Heart right ventricle (tissue), 16 donors: ENCODE measurements around the gene POU4F1. TPM values are rescaled to one million over a fixed set of nuclear protein-coding genes. Genes with fewer than 3 reads are reported as not detected.
A peak's percentile ranks its signal among the peaks of the same experiment; 100 is the strongest.

Experiments used
- ATAC-seq, 8 donors: fragments of 200-7000 bp; cut with Tn5 transposase; one replicate each; pipeline ENCODE4 v1.9.1; 2020; ENCODE audit warnings: mild to moderate bottlenecking in 8 of 8, moderate library complexity in 8 of 8, moderate number of reproducible peaks in 1 of 8
- DNase-seq, 2 donors: peaks; one replicate each; pipeline ENCODE4 v3.0.0-alpha.2; 2020
- H3K27ac ChIP-seq, 10 donors: fragments of 200-600 bp; sonication (generic) in 2 of 10; one replicate each; pipeline versions ENCODE4 v1.5.0 to v1.8.0; 2020 to 2022; ENCODE audit warnings: mild to moderate bottlenecking in 3 of 10
- H3K27me3 ChIP-seq, 7 donors: fragments of 200-600 bp; one replicate each; pipeline ENCODE4 v1.8.0; 2021 to 2022; ENCODE audit warnings: mild to moderate bottlenecking in 2 of 7
- H3K36me3 ChIP-seq, 9 donors: fragments of 200-600 bp; sonication (generic) in 1 of 9; one replicate each; pipeline versions ENCODE4 v1.5.0 to v1.8.0; 2020 to 2022; ENCODE audit warnings: mild to moderate bottlenecking in 2 of 9
- H3K4me1 ChIP-seq, 9 donors: fragments of 200-600 bp; sonication (generic) in 1 of 9; one replicate each; pipeline versions ENCODE4 v1.5.0 to v1.8.0; 2020 to 2022; ENCODE audit warnings: mild to moderate bottlenecking in 4 of 9
- H3K4me3 ChIP-seq, 10 donors: fragments of 200-600 bp; sonication (generic) in 2 of 10; one replicate each; pipeline versions ENCODE4 v1.5.0 to v1.8.0; 2020 to 2022; ENCODE audit warnings: mild to moderate bottlenecking in 7 of 10, moderate library complexity in 2 of 10
- H3K9me3 ChIP-seq, 11 donors: fragments of 200-600 bp in 10 of 11; sonication (generic) in 2 of 11; one replicate each; pipeline versions ENCODE4 v1.5.0 to v1.8.0; 2013 to 2022; ENCODE audit warnings: mild to moderate bottlenecking in 2 of 11, control low read depth in 1 of 11, moderate library complexity in 1 of 11
- WGBS, 2 donors: extraction: QIAGEN DNeasy Blood & Tissue Kit; methylation state at CpG; one replicate each; pipeline ENCODE4 v1.1.7; 2013; ENCODE audit warnings: inconsistent platforms in 1 of 2; 5-methylcytosine and 5-hydroxymethylcytosine counted together
- intact Hi-C, 10 donors: fragments of 100-400 bp; cut with DNase I; formaldehyde crosslinking; loops; one replicate each; pipeline versions ENCODE4 v1.11.1 to v1.14.2; 2022
- polyA plus RNA-seq, 2 donors: library from polyadenylated mRNA; stranded (reverse); fragments of 200-250 nt; gene quantifications; one replicate each; pipeline ENCODE4 v1.2.3, GENCODE V29; 2013
- total RNA-seq, 10 donors: library from RNA; stranded (reverse); fragmentation: NEBNext Ultra II Directional in 3 of 10; extraction: Animal tissue kit (Norgen Biotek cat#: 25700) in 3 of 10; gene quantifications; one replicate each; pipeline versions ENCODE4 v1.2.1 to v1.2.4, GENCODE V29; 2021 to 2023
- TF ChIP-seq, protein P1 (sequence below), 9 donors: fragments of 200-600 bp; sonication (generic) in 2 of 9; IDR thresholded peaks; one replicate each; pipeline versions ENCODE4 v1.5.0 to v1.8.0; 2021 to 2022; ENCODE audit warnings: antibody characterized with exemption in 9 of 9, mild to moderate bottlenecking in 5 of 9, moderate library complexity in 1 of 9
- donor health status: Arrhythmogenic right ventricular cardiomyopathy.
- donor health status: ischemic (EF 13 %, LVEDD 7.1; RV severe dilation, severe dysfunction).
- donor health status: healthy with polysubstance abuse.
- donor health status: DM: no; HTN: yes; CAD: no.
- donor health status: DM: no; HTN: no; CAD: no.
- donor health status: ischemic (EF 25% LVEDD 6.9; RV normal size, moderate dysfunction).
- donor health status: ischemic (EF 25% LVEDD 5.7; RV mildly dilated, moderate dysfunction).
- donor health status: healthy.
- donor health status: DM: yes; HTN: yes; CAD: no.
- donor health status: Ischemic cardiomyopathy.
- donor health status: ischemic (EF 35%, LVEDD 5.7; RV mildly dilated, moderate dysfunction).
- donor health status: nonischemic (EF 11% LVEDD 7.7; RV severe dilation, severe dysfunction).
- donor health status: DM: yes; HTN: yes; CAD: no.
- donor health status: PGD.
- donor health status: ischemic (EF 29% LVEDD 5.4; RV normal size, mild dysfunction).
- donor health status: nonischemic (EF 23%, LVEDD 6.1; RV moderate dilation, normal function).

Gene POU4F1
- total and polyA plus RNA-seq, 12 donors, result 0.01 to 0.09 TPM; not detected in 10

DNA sequence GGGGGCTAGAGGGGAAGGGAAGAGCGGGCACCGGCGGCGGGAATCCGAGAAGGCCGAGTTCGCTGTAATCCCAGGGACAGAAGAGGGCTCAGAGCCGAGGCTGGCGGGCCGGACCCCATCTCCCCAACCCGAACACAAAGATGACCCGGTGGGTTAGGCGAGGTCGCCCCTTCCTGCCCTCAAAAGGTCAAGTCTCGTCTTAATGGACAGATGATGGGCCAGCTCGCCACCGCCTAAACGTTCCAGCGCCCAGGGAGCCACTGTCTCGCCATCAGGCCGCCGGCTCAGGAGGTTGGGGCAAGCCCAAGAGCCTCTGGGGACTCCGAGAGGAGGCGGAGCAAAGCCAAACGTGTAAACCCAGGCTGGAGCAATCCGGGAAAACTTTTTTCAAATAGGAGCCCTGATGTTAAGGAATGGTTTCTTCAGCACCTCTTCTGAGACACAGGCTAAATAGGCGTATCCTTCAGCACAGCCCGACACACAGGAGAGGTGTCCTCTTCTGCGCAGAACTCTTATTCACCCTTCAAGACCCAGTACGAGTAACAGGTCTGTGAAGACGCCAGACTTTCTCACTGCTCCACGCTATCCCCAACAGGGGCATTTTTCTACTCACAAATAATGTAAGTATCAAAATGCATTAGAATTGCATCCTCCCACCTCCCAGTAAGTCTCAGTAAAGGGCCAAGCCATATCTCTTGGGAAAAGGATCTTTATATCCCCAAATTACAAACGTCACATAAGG is 6.3 kb upstream of the POU4F1 start:
- WGBS, 2 donors, result 22 to 26% methylated on average over 33 of the region's 33 CpGs

GRCh38 chr13:78608688-78609463 is 5.5 kb upstream of the POU4F1 start:
- Histone ChIP-seq H3K9me3 (no peaks in the 10 kb centered on the region), H3K27ac (no peak overlapping the region), H3K36me3 (peaks cover 0 to 5% (median 0%) of the 10 kb centered on the region in 9 donors), H3K4me3 (peak overlapping the region; percentile 31 to 62 (median 54)), H3K4me1 (peaks cover 4 to 37% (median 32%) of the 10 kb centered on the region in 9 donors), H3K27me3 (peaks cover 25 to 87% (median 73%) of the 10 kb centered on the region in 7 donors)
- ATAC-seq, result peak in 4 of 8 donors; percentile 36 to 61 (median 42)
- TF ChIP-seq, protein P1, sequence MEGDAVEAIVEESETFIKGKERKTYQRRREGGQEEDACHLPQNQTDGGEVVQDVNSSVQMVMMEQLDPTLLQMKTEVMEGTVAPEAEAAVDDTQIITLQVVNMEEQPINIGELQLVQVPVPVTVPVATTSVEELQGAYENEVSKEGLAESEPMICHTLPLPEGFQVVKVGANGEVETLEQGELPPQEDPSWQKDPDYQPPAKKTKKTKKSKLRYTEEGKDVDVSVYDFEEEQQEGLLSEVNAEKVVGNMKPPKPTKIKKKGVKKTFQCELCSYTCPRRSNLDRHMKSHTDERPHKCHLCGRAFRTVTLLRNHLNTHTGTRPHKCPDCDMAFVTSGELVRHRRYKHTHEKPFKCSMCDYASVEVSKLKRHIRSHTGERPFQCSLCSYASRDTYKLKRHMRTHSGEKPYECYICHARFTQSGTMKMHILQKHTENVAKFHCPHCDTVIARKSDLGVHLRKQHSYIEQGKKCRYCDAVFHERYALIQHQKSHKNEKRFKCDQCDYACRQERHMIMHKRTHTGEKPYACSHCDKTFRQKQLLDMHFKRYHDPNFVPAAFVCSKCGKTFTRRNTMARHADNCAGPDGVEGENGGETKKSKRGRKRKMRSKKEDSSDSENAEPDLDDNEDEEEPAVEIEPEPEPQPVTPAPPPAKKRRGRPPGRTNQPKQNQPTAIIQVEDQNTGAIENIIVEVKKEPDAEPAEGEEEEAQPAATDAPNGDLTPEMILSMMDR (IDR thresholded peaks at IDR 0.05), result no peak
- no peak for DNase-seq
- intact Hi-C loops, result loop anchor here in 3 of 10 donors (5.0 to 10.0 kb wide), 3 partner anchors 46 to 63 kb away; partner anchors contain the start of gene OBI1 (in 2 of the 3)
- 1 to 2% methylated on average over 54 of the region's 54 CpGs for WGBS, 2 donors

More for the DNA sequence above, 6.3 kb upstream of the POU4F1 start:
- DNase-seq (no peak), ATAC-seq (peak in 5 of 8 donors; percentile 35 to 66 (median 46))
- Histone ChIP-seq H3K36me3 (peaks cover 0 to 12% (median 0%) of the 10 kb centered on the region in 9 donors), H3K9me3 (no peaks in the 10 kb centered on the region), H3K4me3 (peak overlapping the region; percentile 31 to 62 (median 54)), H3K27ac (no peak overlapping the region), H3K4me1 (peaks cover 4 to 36% (median 30%) of the 10 kb centered on the region in 9 donors), H3K27me3 (peaks cover 25 to 80% (median 67%) of the 10 kb centered on the region in 7 donors)
- intact Hi-C loops, result loop anchor here in 4 of 10 donors (5.0 to 10.0 kb wide), 4 partner anchors 38 to 63 kb away; partner anchors contain the start of gene OBI1 (in 2 of the 4)
- TF ChIP-seq, protein P1 (IDR thresholded peaks at IDR 0.05), result no peak

DNA sequence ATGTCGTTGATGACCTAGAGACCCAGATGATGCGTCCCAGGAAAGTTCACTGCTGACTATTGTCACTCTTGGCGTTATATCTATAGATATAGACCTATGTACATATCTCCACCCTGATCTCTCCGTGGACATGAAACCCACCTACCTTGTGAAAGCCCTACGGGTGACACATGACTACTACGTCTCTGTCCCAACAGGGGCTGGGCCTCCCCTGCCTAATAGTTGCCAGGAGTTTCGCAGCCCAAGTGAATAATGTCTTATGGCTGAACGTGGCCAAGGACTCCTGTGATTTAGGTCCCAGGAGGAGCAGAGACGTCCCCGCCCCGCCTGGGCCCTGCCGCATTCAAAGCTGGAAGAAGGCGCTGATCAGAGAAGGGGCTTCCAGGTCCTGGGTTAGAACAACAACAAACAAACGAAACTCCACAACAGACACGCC is 4.9 kb upstream of the POU4F1 start:
- ATAC-seq, result no peak
- no peak overlapping the region for H3K27ac ChIP-seq
- H3K4me3 ChIP-seq, result peak overlapping the region in 9 of 10 donors; percentile 31 to 62 (median 55)
- peaks cover 4 to 42% (median 36%) of the 10 kb centered on the region in 9 donors for H3K4me1 ChIP-seq
- no peak for DNase-seq
- TF ChIP-seq, protein P1 (IDR thresholded peaks at IDR 0.05), result no peak
- H3K9me3 ChIP-seq, result no peaks in the 10 kb centered on the region
- H3K27me3 ChIP-seq, result peaks cover 30 to 94% (median 79%) of the 10 kb centered on the region in 7 donors
- intact Hi-C loops, result loop anchor here in 3 of 10 donors (5.0 to 10.0 kb wide), 3 partner anchors 47 to 64 kb away; partner anchors contain the start of gene OBI1 (in 2 of the 3)
- WGBS, 2 donors, result 12 to 15% methylated on average over 15 of the region's 15 CpGs
- no peaks in the 10 kb centered on the region for H3K36me3 ChIP-seq
